IMR-90 (cell line): Measurements from ENCODE around the gene THEMIS2. TPM values are rescaled to one million over a fixed set of nuclear protein-coding genes. Genes with fewer than 3 reads are reported as not detected.

Source experiments
- ATAC-seq: fragments of 200-7000 bp; cut with Tn5 transposase; 2 replicates; pipeline ENCODE4 v1.9.1; 2020; ENCODE audit warnings: low read depth, mild to moderate bottlenecking, moderate library complexity
- Bru-seq: library from RNA; stranded (reverse); fragments of 400-500 nt; gene quantifications from one replicate; lab custom pipeline; 2021; lab: Mats Ljungman, UMichigan
- BruChase-seq, 2 experiments: library from RNA; stranded (reverse); fragments of 400-500 nt; gene quantifications; one replicate each; lab custom pipeline; 2021; lab: Mats Ljungman, UMichigan
- BruUV-seq: library from RNA; stranded (reverse); fragments of 400-500 nt; replicated peaks from 2 replicates; lab custom pipeline; 2021; lab: Mats Ljungman, UMichigan
- CTCF ChIA-PET: fragments of 300-600 bp; formaldehyde crosslinking; extraction: SDS; loops from one replicate; lab custom pipeline; 2021; ENCODE audit warnings: antibody characterized with exemption; lab: Yijun Ruan, JAX
- POLR2A ChIA-PET: fragments of 300-600 bp; sonication (Branson Sonifier 250); formaldehyde crosslinking; loops from one replicate; lab custom pipeline; 2022; ENCODE audit warnings: antibody characterized with exemption; ENCODE audit not compliant: unreplicated experiment; lab: Charles Lee
- DNase-seq: peaks from one replicate; pipeline ENCODE4 v3.0.0; 2013
- H2AFZ ChIP-seq: replicated peaks from 2 replicates; pipeline ENCODE3; 2013; ENCODE audit warnings: low read length, mild to moderate bottlenecking; ENCODE audit not compliant: poor library complexity
- H2AK5ac ChIP-seq: 2 replicates; pipeline ENCODE4 v1.6.1; 2013; ENCODE audit warnings: low read depth, low read length, inconsistent platforms
- H2AK9ac ChIP-seq: replicated peaks from 2 replicates; pipeline ENCODE3; 2013; ENCODE audit warnings: mild to moderate bottlenecking, low read depth, low read length, moderate library complexity; ENCODE audit not compliant: poor library complexity
- H2BK120ac ChIP-seq: 2 replicates; pipeline ENCODE4 v1.6.1; 2013; ENCODE audit warnings: low read depth, low read length, inconsistent platforms
- H2BK15ac ChIP-seq: 3 replicates; pipeline ENCODE4 v1.6.1; 2013; ENCODE audit warnings: low read depth, low read length, inconsistent platforms
- H2BK20ac ChIP-seq: 2 replicates; pipeline ENCODE4 v1.6.1; 2013; ENCODE audit warnings: low read depth, mild to moderate bottlenecking, inconsistent platforms, low read length, moderate library complexity
- H2BK5ac ChIP-seq: 2 replicates; pipeline ENCODE4 v1.6.1; 2013; ENCODE audit warnings: mild to moderate bottlenecking, low read depth, low read length, inconsistent platforms; ENCODE audit not compliant: poor library complexity, severe bottlenecking
- H3K14ac ChIP-seq: replicated peaks from 2 replicates; pipeline ENCODE4 v1.6.1; 2013; ENCODE audit warnings: low read depth, low read length, inconsistent platforms
- H3K18ac ChIP-seq: 2 replicates; pipeline ENCODE4 v1.6.1; 2013; ENCODE audit warnings: low read depth, low read length, control low read depth
- H3K23ac ChIP-seq: 2 replicates; pipeline ENCODE4 v1.6.1; 2013; ENCODE audit warnings: low read depth, low read length, inconsistent platforms
- H3K27ac ChIP-seq: 2 replicates; pipeline ENCODE4 v1.5.1; 2013; ENCODE audit warnings: mild to moderate bottlenecking, control low read depth, low read length; ENCODE audit not compliant: insufficient read depth
- H3K27me3 ChIP-seq: 2 replicates; pipeline ENCODE4 v1.6.1; 2013; ENCODE audit warnings: low read length; ENCODE audit not compliant: control insufficient read depth, insufficient read depth
- H3K36me3 ChIP-seq: 2 replicates; pipeline ENCODE4 v1.6.1; 2013; ENCODE audit warnings: low read length, mixed read lengths; ENCODE audit not compliant: control insufficient read depth, insufficient read depth
- H3K4ac ChIP-seq: 2 replicates; pipeline ENCODE4 v1.6.1; 2013; ENCODE audit warnings: low read depth, low read length, inconsistent platforms
- H3K4me1 ChIP-seq: 2 replicates; pipeline ENCODE4 v1.6.1; 2013; ENCODE audit warnings: low read length, mixed read lengths; ENCODE audit not compliant: control insufficient read depth, insufficient read depth
- H3K4me2 ChIP-seq: 2 replicates; pipeline ENCODE4 v1.6.1; 2013; ENCODE audit warnings: low read depth, mild to moderate bottlenecking, control low read depth, low read length, moderate library complexity
- H3K4me3 ChIP-seq: 2 replicates; pipeline ENCODE4 v1.5.1; 2013; ENCODE audit warnings: low read depth, mild to moderate bottlenecking, control low read depth, low read length, moderate library complexity; ENCODE audit not compliant: insufficient read depth
- H3K56ac ChIP-seq: 2 replicates; pipeline ENCODE4 v1.6.1; 2013; ENCODE audit warnings: low read length, inconsistent platforms; ENCODE audit not compliant: insufficient read depth; ENCODE audit errors: extremely low read depth
- H3K79me1 ChIP-seq, 2 experiments: 2 replicates each; pipeline ENCODE4 v1.6.1; 2013; ENCODE audit warnings: low read length in 2 of 2, inconsistent platforms in 1 of 2, low read depth in 1 of 2
- H3K9ac ChIP-seq: 2 replicates; pipeline ENCODE4 v1.6.1; 2013; ENCODE audit warnings: low read depth, low read length, control low read depth
- H3K9me1 ChIP-seq: 2 replicates; pipeline ENCODE4 v1.6.1; 2013; ENCODE audit warnings: low read length, inconsistent platforms; ENCODE audit not compliant: insufficient read depth
- H3K9me3 ChIP-seq: 2 replicates; pipeline ENCODE4 v1.6.1; 2013; ENCODE audit warnings: low read length; ENCODE audit not compliant: control insufficient read depth, insufficient read depth
- H4K20me1 ChIP-seq: 2 replicates; pipeline ENCODE4 v1.6.1; 2013; ENCODE audit warnings: low read length, inconsistent platforms; ENCODE audit not compliant: insufficient read depth
- H4K5ac ChIP-seq: 2 replicates; pipeline ENCODE4 v1.6.1; 2013; ENCODE audit warnings: mild to moderate bottlenecking, low read depth, low read length, control low read depth
- H4K8ac ChIP-seq, 2 experiments: 2 replicates each; pipeline ENCODE4 v1.6.1; 2013; ENCODE audit warnings: low read depth in 2 of 2, low read length in 2 of 2, control low read depth in 1 of 2, inconsistent platforms in 1 of 2
- H4K91ac ChIP-seq: 2 replicates; pipeline ENCODE4 v1.6.1; 2013; ENCODE audit warnings: low read depth, low read length, inconsistent platforms; ENCODE audit not compliant: insufficient read depth
- CHD1 ChIP-seq: IDR thresholded peaks from 2 replicates; pipeline ENCODE4 v1.6.1; 2012; ENCODE audit warnings: low read depth, low read length, improper control_type of control experiment
- ELK1 ChIP-seq: fragments of 150-350 bp; IDR thresholded peaks from 2 replicates; pipeline ENCODE4 v1.6.1; 2016; ENCODE audit warnings: low read depth, mild to moderate bottlenecking, low read length, moderate library complexity, borderline replicate concordance
- FOS ChIP-seq: fragments of 150-350 bp; IDR thresholded peaks from 2 replicates; pipeline ENCODE4 v1.6.1; 2016; ENCODE audit warnings: low read depth, low read length
- MAFK ChIP-seq: IDR thresholded peaks from 2 replicates; pipeline ENCODE4 v1.6.1; 2012; ENCODE audit warnings: low read depth, low read length, improper control_type of control experiment
- MAZ ChIP-seq: IDR thresholded peaks from 2 replicates; pipeline ENCODE4 v1.6.1; 2012; ENCODE audit warnings: low read depth, mild to moderate bottlenecking, low read length, improper control_type of control experiment, moderate library complexity, borderline replicate concordance
- RAD21 ChIP-seq: IDR thresholded peaks from 2 replicates; pipeline ENCODE4 v1.6.1; 2012; ENCODE audit warnings: low read length, improper control_type of control experiment
- RCOR1 ChIP-seq: IDR thresholded peaks from 2 replicates; pipeline ENCODE4 v1.6.1; 2012; ENCODE audit warnings: mild to moderate bottlenecking, low read length, improper control_type of control experiment; ENCODE audit not compliant: insufficient replicate concordance
- RFX5 ChIP-seq: IDR thresholded peaks from 2 replicates; pipeline ENCODE4 v1.8.0; 2012; ENCODE audit warnings: low read depth, mild to moderate bottlenecking, low read length, moderate library complexity
- SMC3 ChIP-seq: fragments of 150-350 bp; IDR thresholded peaks from 2 replicates; pipeline ENCODE4 v1.6.1; 2016; ENCODE audit warnings: low read depth, mild to moderate bottlenecking, antibody characterized with exemption, low read length, moderate library complexity
- USF2 ChIP-seq: fragments of 150-350 bp; IDR thresholded peaks from 2 replicates; pipeline ENCODE4 v1.6.1; 2017; ENCODE audit warnings: mild to moderate bottlenecking, antibody characterized with exemption, low read length, low read depth
- WGBS, 2 experiments: methylation state at CpG; one replicate each; pipeline versions ENCODE4 v1.1.5 to v1.1.7; 2013; ENCODE audit warnings: missing lambda C conversion rate in 2 of 2; ENCODE audit not compliant: insufficient read length in 1 of 2; ENCODE audit errors: extremely low coverage in 2 of 2; 5-methylcytosine and 5-hydroxymethylcytosine counted together
- dilution Hi-C: fragments of 300-500 bp; cut with HindIII; formaldehyde crosslinking; loops from one replicate; pipeline ENCODE4 v1.14.3; 2018; ENCODE audit warnings: low sequenced_read_pairs; ENCODE audit not compliant: unreplicated experiment
- in situ Hi-C: fragments of 300-500 bp; cut with MboI; formaldehyde crosslinking; loops from 3 replicates; pipeline ENCODE4 v1.14.3; 2019; ENCODE audit warnings: low sequenced_read_pairs, inconsistent platforms, mixed read lengths
- intact Hi-C: fragments of 100-400 bp; cut with micrococcal nuclease; formaldehyde crosslinking; loops from 2 replicates; pipeline ENCODE4 v1.10.0; 2022
- long read RNA-seq: library from polyadenylated mRNA; unstranded; transcript quantifications from one replicate; pipeline ENCODE4 v2.0.0, GENCODE V29; 2021; ENCODE audit not compliant: unreplicated experiment
- polyA plus RNA-seq, 3 experiments: library from polyadenylated mRNA; depleted of rRNA; stranded (reverse); fragments of >200 nt; gene quantifications; 2 replicates each; pipeline ENCODE4 v1.2.3, GENCODE V29; 2012; ENCODE audit warnings: low replicate concordance in 1 of 3
- total RNA-seq: library from RNA; depleted of rRNA; stranded (reverse); fragments of >200 nt; gene quantifications from 2 replicates; pipeline ENCODE4 v1.2.3, GENCODE V29; 2012; rRNA removed

The THEMIS2 gene
- total RNA-seq (3.6 and 4.5 TPM in 2 replicates), polyA plus RNA-seq (2012; rRNA removed) (4.9 and 5.0 TPM in 2 replicates), Bru-seq, nascent RNA (percentile 34 among the genes with signal in this experiment), BruChase-seq, experiment 1, labeled RNA remaining after a 6-hour chase (percentile 33 among the genes with signal in this experiment), BruChase-seq, experiment 2, labeled RNA remaining after a 2-hour chase (percentile 39 among the genes with signal in this experiment)
- polyA plus RNA-seq (2012; cell fraction: cytosol; rRNA removed) = 5.7 and 7.2 TPM in 2 replicates
- 7.4 and 9.4 TPM in 2 replicates for polyA plus RNA-seq (2012; cell fraction: nucleus; rRNA removed; ENCODE audit: low replicate concordance)
- long read RNA-seq, partial matches to known transcripts = 2 of 6 reads
- long read RNA-seq, other reads (novel, unspliced or antisense) = 1 of 6 reads

- 0 out of 2 replicates have a peak within 1 kb of the TSS, but pooled peaks have one; percentile 1 for H3K18ac ChIP-seq
These were observed at the start of gene THEMIS2 for GRCh38 chr1:27872059-27872801. Gene THEMIS2 (plus strand): TSS chr1:27872544. CDS start chr1:27872572, 28 bp downstream.

More at GRCh38 chr1:27872059-27872801, at the start of gene THEMIS2:
- H4K91ac ChIP-seq = no peak within 1 kb of the TSS; the same call in 1 of the 2 replicates
- peaks cover 2% of the 10 kb centered on the region; the same call in 1 of the 2 replicates for H3K36me3 ChIP-seq
- H2BK15ac ChIP-seq = no peak within 1 kb of the TSS; the same call in 2 of the 3 replicates
- H3K27ac ChIP-seq = no peak within 1 kb of the TSS; the same call in 1 of the 2 replicates
- H2BK20ac ChIP-seq = no peak within 1 kb of the TSS; the same call in 1 of the 2 replicates
- H3K9me1 ChIP-seq = peaks cover 17% of the 10 kb centered on the region
- no peak within 1 kb of the TSS for H2BK5ac ChIP-seq
- WGBS, 2 experiments = 2% methylated on average over 20 of the region's 53 CpGs; no CpG with 5 or more reads in 1 of the 2 experiments
- BruUV-seq = no TSS peak
- ChIA-PET POLR2A (no interaction called here), CTCF (interaction anchor here (0.6 kb wide), 1 partner anchor 27 kb away, joined by 3 read pairs; no protein-coding TSS in a partner anchor)
- ATAC-seq = peak; percentile 95
- TF ChIP-seq MAZ (no peak), CHD1 (no peak), MAFK (no peak), FOS (no peak), RFX5 (no peak), RAD21 (no peak), ELK1 (no peak), SMC3 (no peak), USF2 (no peak), RCOR1 (no peak)
- DNase-seq = no peak
- intact Hi-C loops (no loop called here), dilution Hi-C loops (no loop called here), in situ Hi-C loops (loop anchor here (25.0 kb wide), 1 partner anchor 340 kb away; no protein-coding TSS in a partner anchor)
- peak within 1 kb of the TSS; percentile 51 for H3K9ac ChIP-seq
- peaks cover 9% of the 10 kb centered on the region for H3K4me1 ChIP-seq
- peak within 1 kb of the TSS; percentile 33 for H3K4ac ChIP-seq
- H3K27me3 ChIP-seq = no peaks in the 10 kb centered on the region
- H2BK120ac ChIP-seq = peak within 1 kb of the TSS; percentile 19
- H3K4me3 ChIP-seq = peak within 1 kb of the TSS; percentile 81
- peak within 1 kb of the TSS; percentile 58; the same call in 1 of the 2 replicates for H3K14ac ChIP-seq
- H3K79me1 ChIP-seq = peaks cover 0 to 6% of the 10 kb centered on the region in 2 experiments; a peak in 1 of 4 replicates
- H2AK5ac ChIP-seq = peak within 1 kb of the TSS; percentile 70; the same call in 1 of the 2 replicates
- peak within 1 kb of the TSS; percentile 12 for H3K23ac ChIP-seq
- H4K5ac ChIP-seq = peak within 1 kb of the TSS; percentile 21
- H4K20me1 ChIP-seq = peaks cover 3% of the 10 kb centered on the region
- peak within 1 kb of the TSS; percentile 39 to 71; a peak in 2 of 4 replicates for H4K8ac ChIP-seq
- H3K9me3 ChIP-seq = no peaks in the 10 kb centered on the region
- no peak within 1 kb of the TSS for H3K56ac ChIP-seq
- peak within 1 kb of the TSS; percentile 91 for H3K4me2 ChIP-seq
- peak within 1 kb of the TSS; percentile 93 for H2AFZ ChIP-seq
- peak within 1 kb of the TSS; percentile 60 for H2AK9ac ChIP-seq
